ENCODE results near the gene FTO. TPM values are rescaled to one million over a fixed set of nuclear protein-coding genes. Genes with fewer than 3 reads are reported as not detected.

The FTO gene
- total and polyA plus RNA-seq, 2 donors from 2014 or later, result 22.3 to 116 TPM

DNA sequence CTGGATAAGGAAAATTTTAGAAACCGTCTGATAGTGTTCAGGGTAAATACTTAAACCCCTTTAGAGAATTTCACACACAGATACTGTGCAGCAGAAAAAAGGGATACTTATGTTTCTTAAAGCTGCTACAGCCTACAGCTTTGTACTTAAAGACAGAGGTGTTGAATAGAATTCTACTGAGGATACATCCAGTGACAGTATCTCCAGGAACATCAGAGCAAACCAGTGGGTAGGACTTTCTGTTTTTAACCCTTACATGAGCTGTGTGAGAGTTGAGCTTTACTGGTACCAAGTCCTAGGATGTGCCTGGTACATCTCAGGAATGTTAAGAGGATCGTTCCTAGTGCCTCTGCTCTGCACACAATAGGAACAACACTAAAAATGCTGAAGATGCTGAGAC is 191.5 kb downstream of the FTO start:
- no peak for DNase-seq
- Histone ChIP-seq H3K4me1 (ENCODE audit: control insufficient read depth in 2 of 3, insufficient read depth in 2 of 3, low read depth in 1 of 3, low read length in 3 of 3) (peaks cover 0 to 11% (median 0%) of the 10 kb centered on the region in 3 donors), H3K4me3 (ENCODE audit: low read length in 3 of 3) (no peak overlapping the region), H3K27ac (ENCODE audit: low read depth in 2 of 2, low read length in 2 of 2) (no peak overlapping the region), H3K9me3 (ENCODE audit: control insufficient read depth in 2 of 3, insufficient read depth in 1 of 3, low read length in 3 of 3) (no peaks in the 10 kb centered on the region), H3K36me3 (ENCODE audit: control insufficient read depth in 2 of 3, insufficient read depth in 3 of 3, low read length in 3 of 3) (no peaks in the 10 kb centered on the region), H3K9ac (ENCODE audit: low read length in 3 of 3) (no peak overlapping the region), H3K27me3 (ENCODE audit: control insufficient read depth, insufficient read depth, low read length) (no peaks in the 10 kb centered on the region)
- TF ChIP-seq, protein P1, sequence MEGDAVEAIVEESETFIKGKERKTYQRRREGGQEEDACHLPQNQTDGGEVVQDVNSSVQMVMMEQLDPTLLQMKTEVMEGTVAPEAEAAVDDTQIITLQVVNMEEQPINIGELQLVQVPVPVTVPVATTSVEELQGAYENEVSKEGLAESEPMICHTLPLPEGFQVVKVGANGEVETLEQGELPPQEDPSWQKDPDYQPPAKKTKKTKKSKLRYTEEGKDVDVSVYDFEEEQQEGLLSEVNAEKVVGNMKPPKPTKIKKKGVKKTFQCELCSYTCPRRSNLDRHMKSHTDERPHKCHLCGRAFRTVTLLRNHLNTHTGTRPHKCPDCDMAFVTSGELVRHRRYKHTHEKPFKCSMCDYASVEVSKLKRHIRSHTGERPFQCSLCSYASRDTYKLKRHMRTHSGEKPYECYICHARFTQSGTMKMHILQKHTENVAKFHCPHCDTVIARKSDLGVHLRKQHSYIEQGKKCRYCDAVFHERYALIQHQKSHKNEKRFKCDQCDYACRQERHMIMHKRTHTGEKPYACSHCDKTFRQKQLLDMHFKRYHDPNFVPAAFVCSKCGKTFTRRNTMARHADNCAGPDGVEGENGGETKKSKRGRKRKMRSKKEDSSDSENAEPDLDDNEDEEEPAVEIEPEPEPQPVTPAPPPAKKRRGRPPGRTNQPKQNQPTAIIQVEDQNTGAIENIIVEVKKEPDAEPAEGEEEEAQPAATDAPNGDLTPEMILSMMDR (IDR thresholded peaks at IDR 0.05; ENCODE audit: borderline replicate concordance, extremely low read depth, insufficient read depth), result no peak
- no peak for FAIRE-seq
- intact Hi-C loops (cut with DNase I), result no loop called here

DNA sequence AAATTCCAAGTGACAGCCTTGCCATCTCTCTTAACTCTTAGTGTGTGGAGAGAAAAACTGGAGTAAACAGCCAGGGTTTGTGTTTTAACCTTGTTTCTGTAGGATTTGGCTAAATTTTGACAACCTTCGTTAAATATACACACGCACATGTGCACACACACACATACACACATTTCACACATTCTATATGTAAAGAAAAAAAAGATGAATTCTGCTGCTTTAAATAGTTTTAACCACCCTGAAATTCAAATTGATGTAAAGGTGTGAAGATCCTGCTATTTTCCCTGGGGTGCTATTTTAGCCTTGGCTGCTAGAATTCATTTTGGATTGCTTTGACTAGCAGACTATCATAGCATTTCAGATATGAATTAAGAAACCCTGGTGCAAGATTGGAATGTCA is 191.9 kb downstream of the FTO start:
- intact Hi-C loops (cut with DNase I), result no loop called here

DNA sequence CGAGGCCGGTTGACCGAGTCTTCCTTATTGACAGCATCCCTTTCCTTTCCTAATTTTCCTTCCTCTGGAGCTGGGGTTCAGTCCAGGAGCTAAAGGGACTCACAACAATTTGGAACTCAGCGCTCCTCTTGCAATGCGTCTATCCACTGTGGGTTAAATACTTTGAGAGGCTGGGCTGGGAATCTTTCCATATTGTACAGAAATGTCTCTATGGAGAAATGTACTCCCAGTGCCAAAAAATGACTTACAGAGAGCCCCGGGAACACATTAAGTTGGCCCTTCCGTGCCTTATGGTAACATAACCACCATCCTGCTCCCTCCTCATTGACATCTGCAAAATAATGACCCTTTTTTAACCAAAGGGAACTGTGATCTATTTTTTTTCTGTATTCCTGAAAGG is 192.8 kb downstream of the FTO start:
- TF ChIP-seq, protein P1 (IDR thresholded peaks at IDR 0.05; ENCODE audit: borderline replicate concordance, extremely low read depth, insufficient read depth), result no peak
- FAIRE-seq (no peak), DNase-seq (no peak)
- Histone ChIP-seq H3K9ac (ENCODE audit: low read length in 3 of 3) (no peak overlapping the region), H3K27ac (ENCODE audit: low read depth in 2 of 2, low read length in 2 of 2) (no peak overlapping the region), H3K4me1 (ENCODE audit: control insufficient read depth in 2 of 3, insufficient read depth in 2 of 3, low read depth in 1 of 3, low read length in 3 of 3) (peaks cover 0 to 14% (median 0%) of the 10 kb centered on the region in 3 donors), H3K36me3 (ENCODE audit: control insufficient read depth in 2 of 3, insufficient read depth in 3 of 3, low read length in 3 of 3) (no peaks in the 10 kb centered on the region), H3K4me3 (ENCODE audit: low read length in 3 of 3) (no peak overlapping the region), H3K27me3 (ENCODE audit: control insufficient read depth, insufficient read depth, low read length) (no peaks in the 10 kb centered on the region), H3K9me3 (ENCODE audit: control insufficient read depth in 2 of 3, insufficient read depth in 1 of 3, low read length in 3 of 3) (no peaks in the 10 kb centered on the region)
- intact Hi-C loops (cut with DNase I), result no loop called here

More for the DNA sequence above, 191.9 kb downstream of the FTO start:
- no peak for DNase-seq
- no peaks in the 10 kb centered on the region for H3K27me3 ChIP-seq (ENCODE audit: control insufficient read depth, insufficient read depth, low read length)
- H3K9ac ChIP-seq (ENCODE audit: low read length in 3 of 3), result no peak overlapping the region
- FAIRE-seq, result no peak
- H3K36me3 ChIP-seq (ENCODE audit: control insufficient read depth in 2 of 3, insufficient read depth in 3 of 3, low read length in 3 of 3), result no peaks in the 10 kb centered on the region
- H3K4me3 ChIP-seq (ENCODE audit: low read length in 3 of 3), result no peak overlapping the region
- H3K9me3 ChIP-seq (ENCODE audit: control insufficient read depth in 2 of 3, insufficient read depth in 1 of 3, low read length in 3 of 3), result no peaks in the 10 kb centered on the region
- TF ChIP-seq, protein P1 (IDR thresholded peaks at IDR 0.05; ENCODE audit: borderline replicate concordance, extremely low read depth, insufficient read depth), result no peak
- peaks cover 0 to 11% (median 0%) of the 10 kb centered on the region in 3 donors for H3K4me1 ChIP-seq (ENCODE audit: control insufficient read depth in 2 of 3, insufficient read depth in 2 of 3, low read depth in 1 of 3, low read length in 3 of 3)
- H3K27ac ChIP-seq (ENCODE audit: low read depth in 2 of 2, low read length in 2 of 2), result no peak overlapping the region

DNA sequence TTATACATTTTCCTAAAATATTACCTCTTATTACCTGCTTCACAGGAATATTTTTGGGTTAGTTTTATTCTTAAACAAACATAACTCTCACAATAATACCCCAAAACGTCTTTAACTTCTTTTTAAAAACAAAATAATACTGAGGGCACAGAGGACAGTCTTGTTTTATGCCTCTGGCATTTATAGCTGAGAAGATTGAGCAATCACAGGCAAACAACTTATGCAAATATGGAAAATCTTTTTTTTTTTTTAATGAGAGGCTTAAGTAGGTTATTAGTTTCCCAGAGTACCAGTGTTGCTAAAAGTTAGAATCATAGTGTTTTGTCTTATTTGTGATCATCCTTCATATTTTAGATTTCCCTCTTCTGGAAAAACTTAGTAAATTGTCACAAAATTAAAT is 195.0 kb downstream of the FTO start:
- H3K27ac ChIP-seq (ENCODE audit: low read depth in 2 of 2, low read length in 2 of 2), result no peak overlapping the region
- TF ChIP-seq, protein P1 (IDR thresholded peaks at IDR 0.05; ENCODE audit: borderline replicate concordance, extremely low read depth, insufficient read depth), result no peak
- no peak overlapping the region for H3K4me3 ChIP-seq (ENCODE audit: low read length in 3 of 3)
- no peaks in the 10 kb centered on the region for H3K36me3 ChIP-seq (ENCODE audit: control insufficient read depth in 2 of 3, insufficient read depth in 3 of 3, low read length in 3 of 3)
- intact Hi-C loops (cut with DNase I), result no loop called here
- H3K9me3 ChIP-seq (ENCODE audit: control insufficient read depth in 2 of 3, insufficient read depth in 1 of 3, low read length in 3 of 3), result no peaks in the 10 kb centered on the region
- H3K9ac ChIP-seq (ENCODE audit: low read length in 3 of 3), result no peak overlapping the region
- DNase-seq (no peak), FAIRE-seq (no peak)
- H3K4me1 ChIP-seq (ENCODE audit: control insufficient read depth in 2 of 3, insufficient read depth in 2 of 3, low read depth in 1 of 3, low read length in 3 of 3), result peaks cover 0 to 11% (median 0%) of the 10 kb centered on the region in 3 donors
- no peaks in the 10 kb centered on the region for H3K27me3 ChIP-seq (ENCODE audit: control insufficient read depth, insufficient read depth, low read length)

Data from kidney (tissue), 14 donors.